Measurements from ENCODE around the gene NCKIPSD.

Gene NCKIPSD

DNA sequence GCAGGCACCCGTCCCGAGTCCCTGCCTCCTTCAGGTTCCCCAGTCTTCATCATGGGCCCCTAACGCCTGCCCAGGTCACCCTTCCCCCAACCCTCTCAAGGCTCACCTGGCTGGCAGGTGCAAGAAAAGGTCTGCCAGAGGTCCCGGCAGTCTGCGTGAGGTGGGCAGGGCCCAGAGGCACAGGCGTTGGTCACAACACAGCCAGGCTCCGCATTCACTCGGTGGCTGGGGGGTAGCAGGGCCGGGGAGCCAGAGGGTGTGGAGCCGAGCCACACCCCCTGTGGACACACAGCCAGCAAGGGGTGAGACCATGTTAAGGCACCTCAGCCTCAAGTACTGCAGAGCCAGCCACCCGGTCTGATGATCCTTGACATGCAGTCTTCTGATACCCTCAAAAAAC, 33.9 kb downstream of the NCKIPSD start:
- in situ Hi-C loops (cut with HindIII; ENCODE audit: low sequenced_read_pairs), result no loop called here

DNA sequence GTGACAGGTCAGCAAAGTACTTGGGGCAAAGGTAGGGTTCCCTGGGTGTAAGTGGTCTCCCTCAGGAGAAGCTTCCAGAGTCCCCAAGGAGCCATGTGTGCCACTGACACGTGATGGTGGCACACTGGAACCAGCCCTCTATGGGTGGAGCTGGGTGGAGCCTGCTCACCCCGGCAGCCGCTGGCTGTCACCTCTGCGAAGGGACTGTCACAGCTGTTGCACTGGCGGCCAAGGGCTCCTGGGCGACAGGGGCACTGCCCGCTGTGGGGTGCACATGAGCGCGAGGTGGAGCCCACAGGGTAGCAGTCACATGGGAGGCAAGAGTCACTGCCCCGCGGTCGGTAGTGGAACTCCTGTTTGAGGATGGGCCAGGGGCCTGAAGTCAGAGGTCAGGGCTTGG, 35.0 kb downstream of the NCKIPSD start:
- in situ Hi-C loops (cut with HindIII; ENCODE audit: low sequenced_read_pairs), result no loop called here

DNA sequence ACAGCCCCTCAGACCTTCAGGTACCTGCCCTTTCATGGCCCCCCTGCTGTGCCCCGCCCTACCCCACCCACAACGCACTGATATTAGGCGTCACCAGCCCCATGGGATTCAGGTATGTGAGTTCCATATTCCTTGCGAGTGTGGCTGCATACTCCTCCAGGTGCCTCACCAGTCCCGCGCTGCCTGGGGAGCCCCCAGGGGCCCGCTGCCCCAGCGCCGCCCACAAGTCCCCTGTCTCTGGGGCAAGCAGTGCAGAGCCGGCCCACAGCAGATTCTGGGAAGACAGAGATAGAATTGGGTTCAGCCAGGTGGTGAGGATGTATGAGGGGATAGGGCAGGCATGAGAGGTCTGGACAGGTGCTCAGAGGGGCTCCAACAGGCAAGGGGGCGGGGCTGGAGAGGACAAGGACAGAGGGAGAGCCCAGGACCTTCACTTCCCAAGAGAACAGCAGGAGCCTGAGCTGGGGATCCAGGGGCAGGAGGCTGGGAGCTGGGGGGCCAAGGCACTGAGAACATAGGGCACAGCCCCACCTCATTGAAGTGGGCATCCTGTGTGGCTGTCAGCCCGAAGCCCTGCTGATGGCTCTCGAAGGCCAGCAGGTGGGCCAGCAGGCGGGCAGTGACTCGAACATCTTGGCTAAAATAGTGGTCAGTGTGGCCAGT, 37.4 kb downstream of the NCKIPSD start:
- in situ Hi-C loops (cut with HindIII; ENCODE audit: low sequenced_read_pairs), result no loop called here

DNA sequence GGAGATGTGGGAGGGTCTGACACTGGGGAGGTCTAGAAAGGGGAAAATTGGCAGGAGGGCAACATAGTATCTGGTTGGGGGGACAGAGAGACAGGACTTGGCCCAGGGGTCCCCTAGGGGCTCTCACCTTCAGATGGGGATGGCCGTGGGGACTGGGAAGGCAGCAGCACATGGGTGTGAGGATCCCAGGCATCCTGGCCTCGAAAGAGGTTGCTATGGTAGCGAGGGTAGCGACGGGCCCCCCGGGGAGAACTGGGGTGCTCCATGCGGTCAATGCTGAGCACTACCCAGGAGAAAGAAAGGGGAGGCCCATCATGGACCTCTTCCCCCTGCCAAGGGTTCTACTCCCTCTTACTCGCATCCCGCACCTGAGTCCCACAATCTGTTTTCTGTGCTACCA, 38.0 kb downstream of the NCKIPSD start:
- in situ Hi-C loops (cut with HindIII; ENCODE audit: low sequenced_read_pairs), result no loop called here

DNA sequence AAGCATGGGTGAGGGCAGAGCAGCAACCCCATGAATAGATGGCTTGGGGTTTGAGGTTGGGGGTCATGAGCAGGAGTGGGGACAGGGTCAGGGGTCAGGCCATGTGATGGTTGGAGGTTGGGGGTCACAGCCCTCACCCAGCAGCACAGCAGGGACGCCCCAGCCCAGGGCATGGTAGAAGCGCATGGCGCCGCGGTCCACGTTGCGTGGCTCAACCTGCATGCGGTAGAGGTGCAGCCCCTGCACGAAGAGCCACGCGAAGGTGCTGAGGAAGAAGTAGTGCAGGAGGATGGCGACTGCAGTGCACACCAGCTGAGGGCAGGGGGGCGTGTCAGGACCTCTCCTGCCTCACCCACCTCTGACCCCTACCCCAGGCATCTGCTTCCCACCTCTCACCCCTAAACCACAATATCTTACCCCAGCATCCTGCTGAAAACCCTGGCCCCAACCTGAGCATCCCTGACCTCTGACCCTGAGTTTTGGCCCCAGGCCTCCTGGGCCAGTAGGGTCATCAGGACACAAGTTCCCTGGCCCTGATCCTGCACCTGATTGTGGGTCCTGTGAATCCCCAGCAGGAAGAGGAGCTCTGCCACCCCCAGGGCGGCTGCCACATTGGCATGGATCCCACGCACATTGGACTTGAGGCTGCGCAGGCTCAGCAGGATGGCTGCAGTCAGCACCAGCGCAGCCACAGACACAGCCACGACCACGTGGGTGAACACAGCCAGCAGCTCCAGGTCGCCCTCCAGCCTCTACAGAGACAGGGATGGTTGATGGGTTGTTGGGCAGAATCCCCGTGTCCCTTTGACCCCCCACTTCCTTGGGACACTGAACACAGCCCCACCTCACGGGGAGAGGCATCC, 40.6 kb downstream of the NCKIPSD start:
- in situ Hi-C loops (cut with HindIII; ENCODE audit: low sequenced_read_pairs), result no loop called here

DNA sequence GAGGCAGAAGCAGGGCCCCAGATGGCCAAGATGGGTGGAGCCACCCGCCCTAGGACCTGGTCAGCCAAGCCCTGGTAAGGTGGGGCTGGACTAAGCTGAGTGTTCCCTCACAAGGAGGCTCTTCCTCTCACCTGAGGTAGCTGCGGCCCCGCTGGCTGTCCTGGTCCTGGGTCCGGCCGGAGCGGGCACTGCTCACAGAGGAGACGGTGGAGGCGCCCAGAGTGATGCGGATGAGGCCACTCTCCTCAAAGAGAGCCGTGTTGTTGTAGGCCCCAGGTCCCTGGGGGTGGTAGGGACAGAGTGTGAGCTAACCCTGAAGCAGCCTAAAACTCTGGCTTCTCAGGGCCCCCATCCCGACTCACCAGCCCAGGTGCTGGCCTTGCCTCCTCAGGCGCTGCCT, 43.1 kb downstream of the NCKIPSD start:
- in situ Hi-C loops (cut with HindIII; ENCODE audit: low sequenced_read_pairs), result no loop called here

DNA sequence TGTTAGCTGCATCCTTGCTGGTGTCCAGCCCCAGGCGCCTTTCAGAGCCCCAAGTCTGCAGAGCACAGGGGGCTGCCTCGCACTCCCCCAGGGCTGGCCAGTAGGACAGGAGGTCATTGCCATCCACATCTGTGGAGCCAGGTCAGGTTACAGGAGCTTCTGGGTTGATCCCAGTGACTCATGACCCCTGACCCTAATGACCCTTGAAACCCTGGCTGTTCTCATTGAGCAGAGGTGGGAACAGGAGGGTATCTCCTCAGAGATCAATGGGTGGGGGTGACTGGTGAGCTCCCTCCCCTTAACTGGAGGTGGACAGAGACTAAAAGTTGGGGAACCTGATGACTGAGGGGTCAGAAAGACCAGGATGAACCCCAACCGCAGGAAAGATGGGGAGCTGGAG, 44.3 kb downstream of the NCKIPSD start:
- in situ Hi-C loops (cut with HindIII; ENCODE audit: low sequenced_read_pairs), result no loop called here

DNA sequence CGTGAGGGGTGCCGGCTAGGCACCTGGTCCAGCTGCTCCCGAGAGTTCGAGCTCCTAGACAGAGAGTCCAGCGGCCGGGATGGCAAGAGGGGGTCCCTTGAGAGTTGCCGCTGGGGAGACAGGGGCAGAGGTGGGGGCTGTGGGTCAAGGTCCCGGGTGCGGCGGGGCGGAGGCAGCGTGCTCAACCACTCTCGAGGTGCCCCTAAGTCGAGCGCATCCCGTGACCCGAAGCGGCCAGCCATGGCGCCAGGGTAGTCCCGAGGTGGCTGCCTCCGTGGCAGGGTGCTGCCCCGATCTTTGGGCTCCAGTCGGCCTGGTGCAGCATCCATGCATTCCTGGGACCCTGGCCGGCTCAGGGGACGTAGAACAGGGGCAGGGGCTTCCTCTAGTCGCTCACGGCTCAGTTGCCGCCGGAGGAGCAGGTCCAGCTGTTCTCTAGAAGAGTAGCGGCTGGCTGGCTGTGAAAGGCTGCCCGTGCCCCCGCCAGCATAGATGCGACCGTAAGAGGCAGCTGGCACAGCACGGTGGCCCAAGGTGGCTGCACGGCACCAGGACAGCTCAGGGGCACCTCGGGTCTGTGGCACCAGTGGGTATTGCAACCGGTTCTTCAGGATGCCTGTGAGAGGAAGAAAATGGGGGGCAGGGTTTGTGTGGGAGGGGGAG, 45.6 kb downstream of the NCKIPSD start:
- in situ Hi-C loops (cut with HindIII; ENCODE audit: low sequenced_read_pairs), result no loop called here

DNA sequence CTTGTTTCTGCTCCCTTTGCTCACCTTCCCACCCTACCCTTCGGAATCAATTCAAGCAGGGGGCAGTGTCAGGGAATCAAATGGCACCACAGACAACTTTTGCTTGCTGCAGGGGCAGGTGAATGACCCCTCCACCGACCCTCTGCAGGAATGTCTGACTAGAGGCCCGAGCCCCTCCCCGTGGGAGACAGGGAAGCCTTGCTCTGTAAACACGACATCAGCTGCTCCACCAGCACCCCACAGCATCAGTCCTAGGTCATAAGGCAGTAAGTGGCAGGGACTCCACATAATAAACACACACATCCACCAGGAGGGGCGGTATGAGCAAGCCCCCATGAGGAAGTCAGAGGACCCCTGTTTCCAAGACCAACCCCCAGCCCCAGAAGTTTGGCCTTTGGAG, 48.4 kb downstream of the NCKIPSD start:
- in situ Hi-C loops (cut with HindIII; ENCODE audit: low sequenced_read_pairs), result no loop called here

DNA sequence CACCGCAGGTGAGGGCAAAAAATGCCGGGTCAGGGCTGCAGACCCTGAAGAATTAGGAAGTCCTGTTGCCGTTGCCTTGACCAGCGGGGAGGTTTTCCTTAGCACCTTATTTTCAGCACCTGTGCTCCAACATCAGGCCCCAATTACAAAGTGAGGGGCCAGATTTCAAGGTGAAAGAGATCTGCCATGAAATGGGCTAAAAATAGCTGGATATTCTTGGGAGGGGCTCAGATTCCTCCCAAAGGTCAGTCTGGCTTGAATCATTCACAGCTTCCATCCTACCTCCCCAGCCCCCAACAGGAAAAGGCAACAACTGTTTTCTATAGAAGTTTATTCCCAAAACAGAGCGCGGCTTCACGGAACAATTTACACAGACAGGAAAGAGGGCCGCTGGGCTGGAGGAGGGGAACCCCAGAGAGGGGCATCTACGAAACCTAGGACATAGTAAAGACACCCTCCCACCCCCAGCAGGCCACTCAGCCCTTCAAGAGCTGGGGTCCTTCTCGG, 49.5 kb downstream of the NCKIPSD start:
- in situ Hi-C loops (cut with HindIII; ENCODE audit: low sequenced_read_pairs), result no loop called here

DNA sequence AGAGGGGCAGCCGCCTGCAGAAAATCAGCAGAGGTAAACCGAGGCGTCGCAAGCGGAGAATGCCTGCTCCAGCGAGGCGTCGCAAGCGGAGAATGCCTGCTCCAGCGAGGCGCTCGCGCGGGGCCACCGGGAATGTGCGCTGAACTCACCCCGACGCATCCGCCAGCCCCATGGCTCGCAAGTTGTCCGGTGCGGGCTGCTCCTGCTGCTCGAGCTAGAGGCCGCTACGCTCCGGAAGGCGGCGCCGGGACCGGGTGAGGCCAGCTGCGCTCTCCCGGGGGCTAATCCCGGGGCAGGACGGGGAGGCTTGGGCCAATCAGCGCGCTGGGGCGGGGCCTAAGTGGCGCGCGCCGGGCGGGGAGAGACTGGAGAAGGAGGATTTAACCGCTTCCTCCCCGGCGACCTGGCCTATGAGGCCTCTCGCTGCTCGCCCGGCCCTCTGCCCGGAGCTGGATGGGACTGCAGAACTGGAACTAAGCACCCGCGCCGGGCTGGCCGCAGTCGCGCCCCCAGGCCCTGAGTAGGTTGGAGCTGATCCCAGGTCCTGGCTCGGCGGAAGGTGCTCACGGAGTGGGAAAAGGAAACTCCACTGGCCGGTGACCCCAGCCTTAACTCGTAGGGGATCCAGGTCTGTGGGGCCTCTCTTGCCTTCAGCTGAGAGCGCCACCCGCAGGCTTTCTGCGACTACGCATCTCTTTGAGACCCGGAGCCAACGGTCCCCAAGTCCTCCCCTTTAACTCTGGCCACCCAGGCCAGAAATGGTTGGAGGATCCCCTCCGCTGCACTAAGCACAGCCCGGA, 50.3 kb downstream of the NCKIPSD start, which contains the start of gene SLC26A6:
Gene SLC26A6 (minus strand): TSS at position 240 of the 800 bp plus-strand sequence. CDS start 68 bp downstream, at position 172.
- in situ Hi-C loops (cut with HindIII; ENCODE audit: low sequenced_read_pairs), result no loop called here

DNA sequence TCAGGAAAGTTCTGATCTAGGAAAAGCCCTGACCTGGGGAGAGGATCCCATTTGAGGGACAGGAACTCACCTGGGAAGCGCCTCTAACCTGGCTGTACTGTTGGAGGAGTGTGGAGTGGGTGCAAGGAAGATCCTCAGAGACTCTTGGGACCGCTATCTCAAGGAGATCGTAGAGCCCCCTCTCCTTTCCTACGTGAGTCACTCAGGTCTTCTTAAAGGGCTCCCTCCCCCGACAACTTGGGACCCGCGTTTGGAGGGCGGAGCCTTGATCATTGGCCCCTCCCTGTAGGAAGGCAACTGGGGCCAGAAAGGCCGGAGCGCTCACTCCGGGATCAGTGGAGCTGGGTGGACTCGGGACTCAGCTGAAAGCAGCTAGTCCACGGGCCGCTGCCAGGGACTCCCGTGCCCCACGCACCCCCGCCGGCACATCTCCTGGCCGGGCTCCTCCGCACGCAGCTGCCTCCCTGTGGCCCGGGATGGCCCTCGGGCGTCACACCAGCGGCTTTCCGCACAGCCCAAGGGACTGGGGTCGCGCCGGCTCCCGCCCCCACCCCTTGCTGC, 51.0 kb downstream of the NCKIPSD start:
- in situ Hi-C loops (cut with HindIII; ENCODE audit: low sequenced_read_pairs), result no loop called here

DNA sequence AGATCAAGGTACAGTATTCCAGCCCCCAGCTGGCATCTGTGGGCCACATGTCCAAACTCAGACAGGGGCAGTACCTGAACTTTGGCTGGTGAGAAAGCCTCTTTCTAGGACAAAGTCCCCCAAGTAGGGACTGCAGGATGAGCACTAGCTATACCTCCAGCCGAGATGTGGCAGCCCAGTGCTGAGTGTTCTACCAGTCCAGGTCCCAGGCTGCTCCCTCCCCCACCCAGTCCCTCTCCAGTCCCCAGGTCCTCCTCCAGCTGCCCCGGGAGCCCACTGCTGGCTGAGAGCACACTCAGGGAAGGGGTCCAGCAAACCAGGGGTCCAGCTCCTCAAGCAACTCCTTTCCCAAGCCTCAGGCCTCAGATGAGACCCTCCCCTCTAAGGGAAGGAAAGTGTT, 52.0 kb downstream of the NCKIPSD start:
- in situ Hi-C loops (cut with HindIII; ENCODE audit: low sequenced_read_pairs), result no loop called here

DNA sequence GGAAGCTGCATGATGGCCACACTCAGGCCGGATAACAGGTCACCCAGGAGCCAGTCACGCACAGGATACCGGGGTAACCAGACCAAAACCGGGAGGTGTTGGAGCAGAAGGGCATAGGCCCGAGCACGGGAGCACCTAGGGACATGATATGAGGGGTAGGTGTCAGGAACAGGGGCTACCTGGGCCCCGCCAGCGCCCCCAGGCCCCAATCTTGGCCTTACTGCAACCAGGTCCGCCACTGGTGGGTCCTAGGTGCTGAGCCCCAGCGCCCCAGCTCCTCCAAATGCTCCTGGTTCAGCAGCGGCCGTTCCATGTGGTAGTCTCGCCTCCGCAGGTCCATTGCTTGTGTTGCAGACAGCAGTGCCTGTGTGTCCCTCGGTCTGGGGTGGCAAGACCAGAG, 52.5 kb downstream of the NCKIPSD start:
- in situ Hi-C loops (cut with HindIII; ENCODE audit: low sequenced_read_pairs), result no loop called here

DNA sequence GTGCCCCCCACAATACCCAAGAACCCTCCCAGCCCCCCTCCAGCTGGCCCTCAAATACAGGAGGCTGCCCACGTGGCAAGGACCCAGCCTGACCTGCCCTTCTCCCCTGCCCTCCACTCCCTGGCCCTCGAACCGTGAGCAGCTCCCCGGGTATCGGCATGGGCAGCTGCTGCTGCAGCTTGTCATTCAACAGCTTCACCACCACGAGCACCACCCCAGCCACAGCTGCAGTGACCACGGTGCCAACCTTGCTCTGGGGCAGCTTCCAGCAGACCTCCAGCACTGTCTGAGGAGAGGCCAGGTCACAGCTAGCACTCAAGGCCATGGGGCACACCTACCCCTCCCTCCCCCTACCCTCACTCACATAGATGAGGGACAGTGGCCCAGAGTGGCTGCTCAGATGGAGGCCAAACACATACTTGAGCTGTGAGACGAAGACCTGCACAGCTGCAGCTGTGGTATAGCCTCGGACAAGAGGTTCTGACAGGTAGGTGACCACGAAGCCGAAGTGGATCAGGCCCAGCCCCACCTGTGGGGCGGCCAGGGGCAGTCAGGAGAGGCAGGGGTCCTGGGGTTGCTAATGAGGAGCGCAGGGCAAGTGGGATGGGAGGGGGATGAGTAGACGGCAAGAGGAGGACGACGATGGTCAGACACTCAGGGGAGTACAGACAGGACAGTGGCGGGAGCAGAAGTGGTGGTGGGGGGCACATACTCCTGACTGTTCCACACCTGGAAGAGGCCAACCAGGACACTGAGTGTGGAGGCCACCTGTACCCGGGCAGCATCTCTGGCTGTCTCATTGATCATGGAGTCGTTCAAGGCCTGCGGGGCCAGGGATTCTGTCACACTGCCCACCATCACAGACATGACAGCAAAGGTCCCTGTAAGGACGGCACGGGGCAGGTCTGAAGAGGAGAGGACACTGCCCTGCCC, 53.9 kb downstream of the NCKIPSD start:
- in situ Hi-C loops (cut with HindIII; ENCODE audit: low sequenced_read_pairs), result no loop called here

DNA sequence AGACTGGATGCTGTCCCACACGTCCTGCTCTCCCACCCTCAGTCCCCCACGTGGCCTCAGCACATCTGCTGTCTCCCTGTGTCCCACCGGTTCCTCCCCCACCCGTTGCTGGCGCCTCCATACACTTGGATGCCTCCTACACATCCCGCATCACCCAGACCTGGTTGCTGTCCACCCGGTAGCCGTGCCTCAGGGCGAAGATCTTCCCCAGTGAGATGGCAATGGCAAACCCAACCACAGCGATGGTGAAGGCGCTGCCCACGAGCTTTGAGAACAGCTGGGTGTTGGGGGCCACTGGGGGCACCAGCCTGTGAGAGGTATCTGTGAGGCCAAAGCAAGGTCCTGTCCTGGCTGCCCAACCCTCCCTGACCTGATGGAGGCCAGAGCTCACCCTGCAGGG, 54.9 kb downstream of the NCKIPSD start:
- in situ Hi-C loops (cut with HindIII; ENCODE audit: low sequenced_read_pairs), result no loop called here

DNA sequence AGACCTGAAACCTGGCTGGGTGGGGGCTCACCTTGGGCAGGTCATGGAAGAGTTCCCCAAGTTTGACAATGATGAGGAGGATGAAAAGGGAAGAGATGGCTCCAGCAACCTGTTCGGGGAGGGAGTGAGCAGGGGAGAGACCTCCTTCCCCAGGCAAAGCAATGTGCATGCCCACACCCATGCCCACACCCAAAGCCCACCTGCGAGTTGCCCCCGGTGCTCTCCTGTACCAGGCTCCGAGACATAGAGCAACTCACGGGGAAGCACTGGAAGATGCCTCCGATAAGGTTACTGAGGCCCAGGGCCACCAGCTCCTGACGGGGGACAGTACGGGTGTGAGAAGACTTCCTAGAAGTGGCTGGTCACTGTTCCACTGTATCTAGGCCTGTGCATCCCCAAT, 55.3 kb downstream of the NCKIPSD start:
- in situ Hi-C loops (cut with HindIII; ENCODE audit: low sequenced_read_pairs), result no loop called here

DNA sequence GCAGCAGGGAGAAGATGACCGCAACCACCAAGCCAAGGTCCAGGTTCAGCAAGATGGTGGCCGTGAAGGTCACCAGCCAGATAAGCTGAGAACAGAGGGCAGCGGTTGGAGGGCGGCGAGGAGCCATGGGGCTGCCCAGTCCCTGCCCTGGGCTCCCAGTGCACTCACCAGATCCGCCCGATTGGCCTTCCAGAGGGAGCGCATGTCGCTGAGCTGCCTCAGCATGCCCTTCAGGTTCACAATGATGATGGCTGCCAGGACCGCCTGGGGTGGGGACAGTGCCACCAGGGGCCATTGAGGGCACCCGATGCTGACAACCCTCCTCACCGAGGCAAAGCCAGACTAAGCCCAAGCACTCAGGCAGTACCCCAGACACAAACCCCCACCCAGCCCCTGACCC, 55.8 kb downstream of the NCKIPSD start:
- in situ Hi-C loops (cut with HindIII; ENCODE audit: low sequenced_read_pairs), result no loop called here

DNA sequence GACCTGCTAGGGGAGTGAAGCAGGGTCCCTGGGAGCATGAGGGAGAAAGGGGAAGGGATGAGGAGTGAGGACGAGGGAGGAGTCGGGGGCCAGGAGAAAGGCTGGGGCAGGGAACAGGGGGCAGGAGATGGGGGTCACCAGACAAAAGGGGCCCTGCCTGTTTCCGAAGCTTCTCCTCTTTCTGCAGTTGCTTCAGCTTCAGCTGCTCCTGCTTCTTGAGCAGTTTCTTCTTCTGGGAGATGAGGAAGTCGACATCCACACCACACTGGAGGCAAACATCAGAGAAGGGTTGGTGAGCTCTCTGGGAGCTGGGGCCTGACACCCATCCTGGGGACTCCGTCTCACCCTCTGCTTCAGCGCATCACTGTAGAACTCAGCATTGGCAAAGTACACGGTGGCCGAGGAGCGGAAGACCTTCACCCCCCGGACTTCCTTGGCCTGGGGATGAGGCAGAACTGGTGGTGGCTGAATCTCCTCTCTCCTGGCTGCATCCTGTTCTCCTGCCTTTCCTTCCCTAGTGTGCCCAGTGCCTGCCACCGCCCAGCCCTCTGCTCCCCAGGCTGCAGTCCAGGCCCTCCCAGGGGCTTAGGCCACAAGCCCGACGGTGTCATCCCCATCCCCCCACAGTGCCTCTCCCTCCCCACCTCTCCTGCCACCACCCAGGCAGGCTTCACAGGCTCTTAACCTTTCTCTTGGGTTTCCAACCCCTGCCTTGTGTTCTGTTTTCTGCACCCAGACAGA, 57.3 kb downstream of the NCKIPSD start:
- in situ Hi-C loops (cut with HindIII; ENCODE audit: low sequenced_read_pairs), result no loop called here
